NCI-H1092 treated with DMSO at 0.1 percent for 48 hours (cell line): ENCODE results near the gene GPR35.

ENCODE experiments used
- DNase-seq: peaks from one replicate; lab custom pipeline; 2025; lab: John Stamatoyannopoulos, UW

The GPR35 gene

GRCh38 chr2:240623531-240624010 lies 1.7 kb upstream of the GPR35 start:
- DNase-seq: no peak

- no peak for DNase-seq
These were observed 1.0 kb upstream of the GPR35 start for GRCh38 chr2:240624011-240624949.

DNA sequence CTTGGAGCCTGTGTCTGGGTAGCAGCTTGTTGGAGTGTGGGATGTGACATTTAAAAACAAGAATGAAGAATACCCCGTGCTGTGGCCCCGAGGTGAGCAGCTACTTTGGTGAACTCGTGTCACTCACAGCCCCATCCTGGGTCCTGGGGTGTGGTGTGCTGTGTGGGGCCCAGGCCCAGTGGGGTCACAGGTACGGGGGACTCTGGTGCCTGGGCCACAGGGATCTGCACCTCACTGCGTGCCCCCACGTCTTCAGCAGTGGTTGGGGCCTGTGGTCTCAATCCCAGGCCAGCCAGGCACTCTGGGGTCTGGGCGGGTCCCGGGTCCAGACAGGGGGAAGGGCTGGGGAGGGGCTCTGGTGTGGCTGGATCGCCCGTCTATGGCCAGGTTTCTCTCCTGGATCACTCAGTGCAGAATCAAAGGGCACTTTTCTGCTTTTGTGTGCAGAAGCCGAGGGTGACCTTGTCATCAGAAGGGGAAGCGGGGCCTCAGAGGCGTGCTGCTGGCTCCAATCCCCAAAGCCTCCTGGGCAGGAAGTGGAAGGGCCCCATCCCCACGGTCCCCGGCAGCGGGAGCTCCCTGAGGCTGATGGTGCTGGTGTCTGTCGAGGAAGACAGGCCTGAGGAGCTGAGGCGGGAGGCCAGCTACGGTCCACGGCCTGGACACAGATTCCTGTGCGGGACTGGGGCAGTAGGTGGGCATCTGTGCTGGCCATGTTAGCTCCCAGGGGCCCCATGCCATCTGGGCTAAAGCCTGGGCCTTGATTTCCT lies 1.4 kb downstream of the GPR35 start:
- no peak for DNase-seq

- no peak for DNase-seq
These were observed 2.6 kb downstream of the GPR35 start for GRCh38 chr2:240627736-240628506.

DNA sequence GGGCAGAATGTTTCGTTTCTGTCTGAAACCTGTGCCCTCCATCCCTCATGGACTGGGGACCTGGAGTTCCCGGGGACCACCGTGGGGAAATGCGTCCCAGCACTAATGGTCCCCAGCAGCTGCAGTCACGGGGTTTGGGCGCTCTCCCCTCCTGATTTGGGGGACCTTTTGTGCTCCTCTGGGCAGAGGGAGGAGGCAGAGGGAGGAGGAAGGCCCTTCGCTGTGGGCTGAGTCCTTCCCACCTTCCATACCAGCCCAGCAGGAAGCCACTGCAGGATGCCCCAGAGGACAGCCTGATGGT lies 3.2 kb downstream of the GPR35 start:
- DNase-seq: no peak

- DNase-seq: no peak
These were observed 3.7 kb downstream of the GPR35 start for GRCh38 chr2:240628808-240629618.

DNA sequence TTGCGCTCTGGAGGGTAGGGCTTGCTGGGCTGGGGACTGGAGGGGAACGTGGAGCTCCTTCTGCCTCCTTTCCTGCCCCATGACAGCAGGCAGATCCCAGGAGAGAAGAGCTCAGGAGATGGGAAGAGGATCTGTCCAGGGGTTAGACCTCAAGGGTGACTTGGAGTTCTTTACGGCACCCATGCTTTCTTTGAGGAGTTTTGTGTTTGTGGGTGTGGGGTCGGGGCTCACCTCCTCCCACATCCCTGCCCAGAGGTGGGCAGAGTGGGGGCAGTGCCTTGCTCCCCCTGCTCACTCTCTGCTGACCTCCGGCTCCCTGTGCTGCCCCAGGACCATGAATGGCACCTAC lies 4.3 kb downstream of the GPR35 start:
- no peak for DNase-seq

- no peak for DNase-seq
These were observed 4.9 kb downstream of the GPR35 start for GRCh38 chr2:240629968-240630770.

DNA sequence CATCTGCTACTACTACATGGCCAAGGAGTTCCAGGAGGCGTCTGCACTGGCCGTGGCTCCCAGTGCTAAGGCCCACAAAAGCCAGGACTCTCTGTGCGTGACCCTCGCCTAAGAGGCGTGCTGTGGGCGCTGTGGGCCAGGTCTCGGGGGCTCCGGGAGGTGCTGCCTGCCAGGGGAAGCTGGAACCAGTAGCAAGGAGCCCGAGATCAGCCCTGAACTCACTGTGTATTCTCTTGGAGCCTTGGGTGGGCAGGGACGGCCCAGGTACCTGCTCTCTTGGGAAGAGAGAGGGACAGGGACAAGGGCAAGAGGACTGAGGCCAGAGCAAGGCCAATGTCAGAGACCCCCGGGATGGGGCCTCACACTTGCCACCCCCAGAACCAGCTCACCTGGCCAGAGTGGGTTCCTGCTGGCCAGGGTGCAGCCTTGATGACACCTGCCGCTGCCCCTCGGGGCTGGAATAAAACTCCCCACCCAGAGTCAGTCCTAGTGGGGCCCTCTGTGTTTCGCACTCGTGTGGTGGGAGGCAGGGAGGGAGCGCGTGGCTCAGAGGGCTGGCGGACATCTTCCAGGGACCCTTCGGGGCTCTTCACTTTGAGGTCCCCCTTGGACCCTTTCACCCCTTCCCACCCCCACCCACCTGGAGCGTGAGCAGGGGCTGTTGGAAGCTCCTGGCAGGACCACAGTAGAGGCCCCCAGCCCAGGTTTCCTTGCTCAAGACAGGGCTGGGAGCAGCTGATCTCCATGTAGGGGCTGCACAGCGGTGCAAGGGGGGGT lies 5.7 kb downstream of the GPR35 start:
- DNase-seq: no peak

GRCh38 chr2:240631548-240632305 lies 6.4 kb downstream of the GPR35 start:
- DNase-seq: no peak

DNA sequence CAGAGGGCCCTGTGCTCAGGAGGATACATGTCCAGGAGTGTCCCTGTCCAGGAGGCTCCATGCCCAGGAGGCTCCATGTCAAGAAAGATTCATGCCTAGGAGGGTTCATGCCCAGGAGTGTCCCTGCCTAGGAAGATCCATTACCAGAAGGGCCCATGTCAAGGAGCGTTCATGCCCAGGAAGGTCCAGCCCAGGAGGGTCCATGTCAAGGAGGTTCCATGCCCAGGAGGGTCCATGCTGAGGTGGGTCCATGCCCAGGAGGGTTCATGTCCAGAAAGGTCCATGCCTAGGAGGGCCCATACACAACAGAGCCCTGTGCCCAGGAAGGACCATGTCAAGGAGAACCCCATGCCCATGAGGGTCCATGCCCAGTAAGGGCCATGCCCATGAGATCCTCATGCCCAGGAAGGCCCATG lies 7.0 kb downstream of the GPR35 start:
- no peak for DNase-seq

DNA sequence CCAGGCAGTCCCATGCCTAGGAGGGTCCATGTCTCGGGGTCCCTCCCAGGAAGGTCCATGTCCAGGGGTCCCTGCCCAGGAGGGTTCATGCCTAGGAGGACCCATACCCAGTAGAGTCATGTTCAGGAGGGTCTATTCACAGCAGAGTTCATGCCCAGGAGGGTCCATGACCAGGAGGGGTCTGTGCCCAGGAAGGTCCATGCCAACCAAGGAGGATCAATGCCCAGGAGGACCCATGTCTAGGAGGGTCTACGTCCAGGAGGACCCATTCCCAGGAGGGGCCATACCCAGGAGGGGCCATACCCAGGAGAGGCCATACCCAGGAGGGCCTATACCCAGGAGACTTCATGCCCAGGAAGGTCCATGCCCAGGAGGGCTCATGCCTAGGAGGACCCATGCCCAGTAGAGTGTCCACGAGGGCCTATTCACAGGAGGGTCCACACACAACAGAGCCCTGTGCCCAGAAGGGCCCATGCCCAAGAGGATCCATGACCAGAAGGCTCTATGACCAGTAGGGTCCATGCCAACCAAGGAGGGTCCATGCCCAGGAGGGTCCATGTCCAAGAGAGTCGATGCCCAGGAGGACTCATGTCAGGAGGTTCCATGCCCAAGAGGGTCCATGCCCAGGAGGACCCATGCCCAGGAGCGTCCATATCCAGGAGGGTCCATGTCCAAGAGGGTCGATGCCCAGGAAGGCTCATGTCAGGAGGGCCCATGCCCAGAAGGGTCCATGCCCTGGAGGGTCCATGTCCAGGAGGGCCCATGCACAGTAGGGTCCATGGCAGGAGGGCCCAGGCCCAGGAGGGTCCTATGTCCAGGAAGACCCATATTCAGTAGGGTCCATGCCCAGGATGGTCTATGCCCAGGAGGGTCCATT lies 10.1 kb downstream of the GPR35 start:
- no peak for DNase-seq

DNA sequence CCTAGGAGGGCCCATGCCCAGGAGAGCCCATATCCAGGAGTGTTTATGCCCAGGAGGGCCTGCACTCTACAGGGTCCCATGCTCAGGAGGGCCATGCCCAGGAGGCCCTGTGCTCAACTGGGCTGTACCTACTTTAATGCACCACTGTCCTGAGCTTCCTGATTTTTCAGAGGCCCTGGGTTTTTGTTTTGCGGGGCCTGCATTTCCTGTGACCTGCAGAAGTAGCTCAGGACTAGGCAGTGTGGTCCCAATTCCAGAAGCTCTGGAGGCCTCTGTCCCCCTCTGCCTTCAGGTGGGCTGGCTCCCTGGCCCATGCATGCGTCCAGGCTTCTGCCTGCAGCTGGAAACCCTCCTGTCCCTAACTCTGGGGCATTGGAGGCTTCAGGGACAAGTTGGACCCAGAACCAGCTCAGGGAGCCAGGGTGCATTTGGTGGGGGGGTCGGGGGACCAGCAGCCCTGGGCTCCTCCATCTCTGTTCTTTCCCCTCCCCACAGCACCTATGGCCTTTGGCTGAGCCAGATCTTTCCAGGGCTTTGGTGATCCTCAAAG lies 10.8 kb downstream of the GPR35 start:
- DNase-seq: no peak

GRCh38 chr2:240636563-240637115 lies 11.4 kb downstream of the GPR35 start:
- no peak for DNase-seq

DNA sequence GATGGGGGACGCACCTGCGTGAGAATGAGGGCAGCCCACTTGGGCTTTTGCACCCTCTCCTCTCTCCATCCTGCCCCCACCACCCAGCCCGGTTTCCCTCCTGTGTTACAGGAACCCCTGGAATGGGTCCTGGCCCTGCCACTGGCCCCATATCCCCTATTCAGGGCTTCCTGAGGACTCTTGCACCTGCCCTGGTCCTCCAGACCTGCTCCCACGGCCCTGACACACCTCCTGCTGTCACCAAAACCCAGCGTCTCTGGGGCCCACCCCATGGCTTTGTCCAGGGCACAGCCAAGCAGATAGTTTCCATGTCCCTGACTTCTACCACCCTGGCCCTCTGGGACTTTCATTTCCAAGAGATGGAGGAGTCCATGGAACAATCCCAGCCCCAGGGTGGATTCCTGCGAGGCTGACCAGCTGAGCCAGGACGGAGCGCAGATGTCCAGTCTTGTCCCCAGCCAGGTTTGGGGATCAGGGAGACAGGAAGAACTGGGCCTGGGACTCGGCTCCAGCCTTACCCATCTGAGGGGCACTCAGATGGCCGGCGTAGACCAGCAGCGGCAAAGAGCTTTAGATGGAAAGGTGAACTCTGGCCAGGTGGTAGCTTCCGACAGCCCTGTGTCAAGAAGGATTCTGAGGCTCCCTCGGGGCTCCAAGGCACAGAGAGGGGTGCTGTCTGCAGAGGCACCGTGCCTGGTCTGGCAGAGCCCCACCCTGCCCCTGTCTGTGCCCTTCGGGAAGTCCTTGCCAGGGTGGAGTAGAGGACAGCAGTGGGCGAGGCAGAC lies 12.0 kb downstream of the GPR35 start:
- no peak for DNase-seq

DNA sequence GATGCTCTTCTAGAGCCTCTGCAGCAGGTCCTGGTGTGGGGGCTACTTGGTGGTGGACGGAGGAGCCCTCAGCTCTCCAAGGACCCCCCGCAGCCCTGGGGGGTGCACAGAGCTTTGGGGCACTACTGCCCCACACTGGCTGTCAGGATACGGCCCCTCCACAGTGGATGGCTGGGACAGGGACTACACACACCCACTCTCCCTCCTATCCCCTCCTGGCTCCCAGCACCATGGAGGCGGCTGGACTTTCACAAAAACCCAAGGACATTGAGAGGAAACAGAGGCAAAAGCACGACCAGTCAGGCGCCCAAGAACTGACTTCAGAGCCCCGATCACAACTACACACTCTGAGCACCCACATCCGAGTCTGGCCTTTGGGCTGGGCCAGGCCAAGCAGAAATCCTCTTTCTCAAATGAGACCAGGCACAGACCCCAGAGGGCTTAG lies 12.6 kb downstream of the GPR35 start:
- DNase-seq: no peak
